Kidney (tissue), 14 donors: ENCODE measurements around the gene AQP1. TPM values are rescaled to one million over a fixed set of nuclear protein-coding genes. Genes with fewer than 3 reads are reported as not detected.

Experiments used
- DNase-seq, 5 donors: peaks; one replicate each; pipeline ENCODE4 v3.0.0-alpha.2; 2013 to 2020
- FAIRE-seq: peaks from 2 replicates; lab custom pipeline; 2012; peaks lifted over from hg19 to GRCh38; lab: Jason Lieb, UNC
- H3K27ac ChIP-seq, 2 donors: one replicate each; pipeline ENCODE4 v1.7.0; 2013; ENCODE audit warnings: low read depth in 2 of 2, low read length in 2 of 2, inconsistent platforms in 1 of 2
- H3K27me3 ChIP-seq: one replicate; pipeline ENCODE4 v1.7.1; 2013; ENCODE audit warnings: low read length, inconsistent platforms; ENCODE audit not compliant: control insufficient read depth, insufficient read depth
- H3K36me3 ChIP-seq, 3 donors: one replicate each; pipeline versions ENCODE4 v1.7.0 to v1.7.1; 2013; ENCODE audit warnings: low read length in 3 of 3, control low read depth in 1 of 3, inconsistent platforms in 1 of 3; ENCODE audit not compliant: insufficient read depth in 3 of 3, control insufficient read depth in 2 of 3
- H3K4me1 ChIP-seq, 3 donors: one replicate each; pipeline versions ENCODE4 v1.7.0 to v1.7.1; 2013; ENCODE audit warnings: low read length in 3 of 3, inconsistent platforms in 1 of 3, low read depth in 1 of 3; ENCODE audit not compliant: control insufficient read depth in 2 of 3, insufficient read depth in 2 of 3
- H3K4me3 ChIP-seq, 3 donors: one replicate each; pipeline versions ENCODE4 v1.7.0 to v1.8.1; 2013; ENCODE audit warnings: low read length in 3 of 3, control low read depth in 1 of 3, inconsistent platforms in 1 of 3
- H3K9ac ChIP-seq, 3 donors: one replicate each; pipeline versions ENCODE4 v1.7.0 to v1.7.1; 2013; ENCODE audit warnings: low read length in 3 of 3, control low read depth in 1 of 3, inconsistent platforms in 1 of 3
- H3K9me3 ChIP-seq, 3 donors: one replicate each; pipeline versions ENCODE4 v1.7.0 to v1.7.1; 2013; ENCODE audit warnings: low read length in 3 of 3, control low read depth in 1 of 3, inconsistent platforms in 1 of 3; ENCODE audit not compliant: control insufficient read depth in 2 of 3, insufficient read depth in 1 of 3
- intact Hi-C: fragments of 100-400 bp; cut with DNase I; formaldehyde crosslinking; loops from one replicate; pipeline ENCODE4 v1.11.1; 2022
- polyA plus RNA-seq: library from polyadenylated mRNA; stranded (reverse); fragments of 350-450 nt; fragmentation: Illumina TruSeq; extraction: RNeasy Lipid Tissue Mini Kit (QIAGEN cat#74804); gene quantifications from one replicate; pipeline ENCODE4 v1.2.3, GENCODE V29; 2014; ENCODE audit warnings: low read depth, low replicate concordance; ENCODE audit not compliant: insufficient read depth
- total RNA-seq: library from RNA; stranded (reverse); fragmentation: NEBNext Ultra II Directional; extraction: Animal tissue kit (Norgen Biotek cat#: 25700); gene quantifications from one replicate; pipeline ENCODE4 v1.2.1, GENCODE V29; 2021
- TF ChIP-seq, protein P1 (sequence below): IDR thresholded peaks from 3 replicates; pipeline ENCODE4 v1.5.1; 2012; ENCODE audit warnings: mild to moderate bottlenecking, moderate library complexity, borderline replicate concordance; ENCODE audit not compliant: insufficient read depth; ENCODE audit errors: extremely low read depth
- donor health status: control.
- donor health status: control.
- donor health status: control.
- donor health status: control.
- donor health status: control.
- donor health status: DM: yes; HTN: yes; CAD: no.
- donor health status: Normal renal cell carcinoma (clear cell type).

The AQP1 gene
- total and polyA plus RNA-seq, 2 donors from 2014 or later: 291 to 617 TPM

DNA sequence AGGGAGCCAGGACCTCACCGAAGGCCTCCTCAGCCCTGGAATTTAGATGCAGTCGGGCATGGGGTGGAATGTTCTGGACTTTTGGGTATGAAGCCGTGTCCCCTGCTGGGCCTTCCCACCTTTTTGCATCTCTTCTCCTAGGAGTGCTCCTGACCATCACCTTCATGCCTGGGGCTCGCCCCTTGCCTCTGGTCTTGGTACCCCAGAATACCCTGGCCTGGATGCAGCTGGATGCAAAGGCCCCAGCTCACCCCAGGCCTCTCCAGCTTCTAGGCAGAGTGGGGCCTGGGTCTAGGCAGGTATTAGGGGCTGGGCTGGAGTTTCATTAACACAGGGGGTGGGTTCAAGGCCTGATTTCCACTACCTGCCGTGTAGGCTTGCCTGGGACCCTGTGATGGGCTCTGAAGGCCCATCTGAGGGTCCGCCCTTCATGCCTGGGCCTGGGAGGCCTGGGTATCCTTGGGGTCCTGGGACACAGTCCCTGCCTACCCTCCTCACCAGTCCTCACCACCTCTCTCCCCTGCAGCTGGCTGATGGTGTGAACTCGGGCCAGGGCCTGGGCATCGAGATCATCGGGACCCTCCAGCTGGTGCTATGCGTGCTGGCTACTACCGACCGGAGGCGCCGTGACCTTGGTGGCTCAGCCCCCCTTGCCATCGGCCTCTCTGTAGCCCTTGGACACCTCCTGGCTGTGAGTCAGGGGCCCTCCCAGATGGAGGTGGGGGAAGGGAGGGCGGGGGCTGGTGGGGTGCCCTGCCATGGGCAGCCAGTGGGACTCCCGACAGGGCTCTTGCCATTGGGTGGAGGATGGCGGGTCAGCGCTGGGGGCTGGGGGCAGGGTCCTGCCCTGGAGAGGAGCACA, 10.1 kb downstream of the AQP1 start:
- no peaks in the 10 kb centered on the region for H3K27me3 ChIP-seq
- DNase-seq (peak in 2 of 5 donors; percentile 40 to 66), FAIRE-seq (no peak)
- peaks cover 0 to 2% (median 0%) of the 10 kb centered on the region in 3 donors for H3K9me3 ChIP-seq
- H3K4me3 ChIP-seq: no peak overlapping the region
- peaks cover 0 to 9% (median 4%) of the 10 kb centered on the region in 3 donors for H3K4me1 ChIP-seq
- peaks cover 0 to 42% (median 17%) of the 10 kb centered on the region in 3 donors for H3K36me3 ChIP-seq
- no peak overlapping the region for H3K9ac ChIP-seq
- H3K27ac ChIP-seq: peak overlapping the region; percentile 20 to 57
- TF ChIP-seq, protein P1, sequence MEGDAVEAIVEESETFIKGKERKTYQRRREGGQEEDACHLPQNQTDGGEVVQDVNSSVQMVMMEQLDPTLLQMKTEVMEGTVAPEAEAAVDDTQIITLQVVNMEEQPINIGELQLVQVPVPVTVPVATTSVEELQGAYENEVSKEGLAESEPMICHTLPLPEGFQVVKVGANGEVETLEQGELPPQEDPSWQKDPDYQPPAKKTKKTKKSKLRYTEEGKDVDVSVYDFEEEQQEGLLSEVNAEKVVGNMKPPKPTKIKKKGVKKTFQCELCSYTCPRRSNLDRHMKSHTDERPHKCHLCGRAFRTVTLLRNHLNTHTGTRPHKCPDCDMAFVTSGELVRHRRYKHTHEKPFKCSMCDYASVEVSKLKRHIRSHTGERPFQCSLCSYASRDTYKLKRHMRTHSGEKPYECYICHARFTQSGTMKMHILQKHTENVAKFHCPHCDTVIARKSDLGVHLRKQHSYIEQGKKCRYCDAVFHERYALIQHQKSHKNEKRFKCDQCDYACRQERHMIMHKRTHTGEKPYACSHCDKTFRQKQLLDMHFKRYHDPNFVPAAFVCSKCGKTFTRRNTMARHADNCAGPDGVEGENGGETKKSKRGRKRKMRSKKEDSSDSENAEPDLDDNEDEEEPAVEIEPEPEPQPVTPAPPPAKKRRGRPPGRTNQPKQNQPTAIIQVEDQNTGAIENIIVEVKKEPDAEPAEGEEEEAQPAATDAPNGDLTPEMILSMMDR: no peak
- intact Hi-C loops: no loop called here

DNA sequence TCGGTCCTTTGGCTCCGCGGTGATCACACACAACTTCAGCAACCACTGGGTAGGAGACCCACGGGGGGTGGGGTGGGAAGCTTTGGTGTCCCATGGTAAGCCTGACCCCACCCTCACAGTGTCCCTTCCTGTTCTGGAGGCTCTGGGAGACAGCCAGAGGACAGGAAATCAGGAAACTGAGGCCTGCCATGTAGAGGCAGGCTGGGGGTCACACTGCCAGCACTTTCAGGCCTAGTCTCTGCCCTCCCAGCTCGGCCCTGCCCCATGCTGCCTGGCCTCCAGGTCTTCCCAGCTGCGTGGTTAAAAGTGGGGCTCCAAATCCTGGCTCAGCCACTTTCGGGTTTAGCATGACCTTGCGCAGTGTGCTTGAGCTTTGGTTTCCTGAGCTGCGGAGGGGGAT, 10.9 kb downstream of the AQP1 start:
- Histone ChIP-seq H3K9ac (no peak overlapping the region), H3K27me3 (no peaks in the 10 kb centered on the region), H3K4me1 (peaks cover 0 to 9% (median 4%) of the 10 kb centered on the region in 3 donors), H3K9me3 (peaks cover 0 to 9% (median 0%) of the 10 kb centered on the region in 3 donors), H3K27ac (no peak overlapping the region), H3K36me3 (peaks cover 0 to 42% (median 17%) of the 10 kb centered on the region in 3 donors), H3K4me3 (no peak overlapping the region)
- FAIRE-seq: no peak
- peak in 2 of 5 donors; percentile 7 to 46 for DNase-seq
- intact Hi-C loops: no loop called here
- TF ChIP-seq, protein P1: no peak

DNA sequence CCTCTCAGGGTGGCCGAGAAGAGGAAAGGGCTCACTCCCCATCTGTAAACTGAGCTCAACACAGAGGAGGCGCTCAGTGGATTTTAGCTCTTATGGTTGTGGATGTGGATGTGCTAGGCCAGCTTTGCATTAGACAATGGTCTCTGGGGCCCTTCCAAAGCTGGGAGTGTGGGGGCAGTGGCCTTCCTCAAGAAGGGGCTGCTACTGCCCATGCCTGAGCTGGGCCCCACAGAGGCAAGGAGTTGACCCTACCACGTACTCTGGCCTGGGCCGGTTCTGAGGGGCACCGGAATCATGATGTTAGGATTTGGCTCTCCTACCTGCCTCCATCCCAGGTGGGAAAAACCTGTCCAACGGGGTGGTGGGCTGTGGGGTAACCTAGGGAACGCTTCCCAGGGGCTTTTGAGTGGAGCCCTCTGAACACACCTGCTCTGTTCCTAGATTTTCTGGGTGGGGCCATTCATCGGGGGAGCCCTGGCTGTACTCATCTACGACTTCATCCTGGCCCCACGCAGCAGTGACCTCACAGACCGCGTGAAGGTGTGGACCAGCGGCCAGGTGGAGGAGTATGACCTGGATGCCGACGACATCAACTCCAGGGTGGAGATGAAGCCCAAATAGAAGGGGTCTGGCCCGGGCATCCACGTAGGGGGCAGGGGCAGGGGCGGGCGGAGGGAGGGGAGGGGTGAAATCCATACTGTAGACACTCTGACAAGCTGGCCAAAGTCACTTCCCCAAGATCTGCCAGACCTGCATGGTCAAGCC, 11.5 kb downstream of the AQP1 start:
- peaks cover 0 to 9% (median 3%) of the 10 kb centered on the region in 3 donors for H3K4me1 ChIP-seq
- no peak overlapping the region for H3K4me3 ChIP-seq
- H3K9ac ChIP-seq: no peak overlapping the region
- intact Hi-C loops: no loop called here
- no peak for FAIRE-seq
- no peaks in the 10 kb centered on the region for H3K27me3 ChIP-seq
- H3K9me3 ChIP-seq: peaks cover 0 to 9% (median 0%) of the 10 kb centered on the region in 3 donors
- DNase-seq: peak in 2 of 5 donors; percentile 33 to 51
- no peak overlapping the region for H3K27ac ChIP-seq
- peaks cover 0 to 42% (median 17%) of the 10 kb centered on the region in 3 donors for H3K36me3 ChIP-seq
- TF ChIP-seq, protein P1: no peak
